GM19023 (cell line): ENCODE results near the gene PCDH9.
"Not testable (repeated sequence)": the region's sequence is repeated elsewhere in the genome, so short reads cannot be mapped to it uniquely, and the experiment has no call there.

Source experiments
- ATAC-seq: cut with Tn5 transposase; IDR thresholded peaks from one replicate; pipeline ENCODE4 v1.9.1; 2021; ENCODE audit warnings: mild to moderate bottlenecking, moderate library complexity; ENCODE audit not compliant: unreplicated experiment

Gene PCDH9

GRCh38 chr13:66624302-66624701 lies 605.8 kb downstream of the PCDH9 start:
- ATAC-seq, result no peak

DNA sequence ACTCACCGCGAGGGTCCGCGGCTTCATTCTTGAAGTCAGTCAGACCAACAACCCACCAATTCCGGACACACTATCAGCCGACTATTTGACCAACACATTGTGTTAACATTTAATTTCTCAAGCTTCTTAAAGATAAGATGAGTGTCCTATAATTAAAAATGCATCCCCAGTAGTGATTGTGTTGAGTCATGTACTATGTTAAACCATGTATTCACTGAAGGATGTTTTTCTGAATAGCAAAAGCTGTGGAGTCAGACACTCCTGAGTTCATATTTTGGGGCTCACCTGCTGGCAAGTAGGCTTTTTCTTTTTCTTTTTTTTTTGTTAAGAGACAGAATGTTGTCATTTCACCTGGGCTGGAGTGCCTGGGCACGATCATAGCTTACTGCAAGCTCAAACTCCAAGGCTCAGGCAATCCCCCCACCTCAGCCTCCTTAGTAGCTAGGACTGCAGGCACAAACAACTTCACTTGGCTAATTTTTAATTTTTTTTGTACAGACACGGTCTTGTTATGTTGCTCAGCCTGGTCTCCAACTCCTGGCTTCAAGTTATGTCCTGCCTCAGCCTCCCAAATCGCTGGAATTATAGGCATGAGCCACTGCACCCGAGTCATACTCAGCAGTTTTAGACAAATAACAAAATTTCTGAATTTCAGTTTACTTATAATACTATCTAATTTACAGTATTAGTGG lies 606.9 kb downstream of the PCDH9 start:
- ATAC-seq, result no peak

DNA sequence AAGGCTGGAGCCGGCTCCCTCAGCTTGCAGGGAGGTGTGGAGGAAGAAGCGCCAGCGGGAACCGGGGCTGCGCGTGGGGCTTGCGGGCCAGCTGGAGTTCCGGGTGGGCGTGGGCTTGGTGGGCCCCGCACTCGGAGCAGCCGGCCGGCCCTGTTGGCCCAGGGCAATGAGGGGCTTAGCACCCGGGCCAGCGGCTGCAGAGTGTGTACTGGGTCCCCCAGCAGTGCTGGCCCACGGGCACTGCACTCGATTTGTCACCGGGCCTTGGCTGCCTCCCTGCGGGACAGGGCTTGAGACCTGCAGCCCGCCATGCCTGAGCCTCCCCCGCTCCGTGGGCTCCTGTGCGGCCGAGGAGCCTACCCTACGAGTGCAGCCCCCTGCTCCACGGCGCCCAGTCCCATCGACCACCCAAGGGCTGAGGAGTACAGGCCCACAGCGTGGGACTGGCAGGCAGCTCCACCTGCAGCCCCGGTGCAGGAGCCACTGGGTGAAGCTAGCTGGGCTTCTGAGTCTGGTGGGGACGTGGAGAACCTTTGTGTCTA lies 608.2 kb downstream of the PCDH9 start:
- ATAC-seq, result not testable (repeated sequence)

- no peak for ATAC-seq
Observed at GRCh38 chr13:66618702-66619101, 611.4 kb downstream of the PCDH9 start.

GRCh38 chr13:66617786-66618185 lies 612.4 kb downstream of the PCDH9 start:
- no peak for ATAC-seq

DNA sequence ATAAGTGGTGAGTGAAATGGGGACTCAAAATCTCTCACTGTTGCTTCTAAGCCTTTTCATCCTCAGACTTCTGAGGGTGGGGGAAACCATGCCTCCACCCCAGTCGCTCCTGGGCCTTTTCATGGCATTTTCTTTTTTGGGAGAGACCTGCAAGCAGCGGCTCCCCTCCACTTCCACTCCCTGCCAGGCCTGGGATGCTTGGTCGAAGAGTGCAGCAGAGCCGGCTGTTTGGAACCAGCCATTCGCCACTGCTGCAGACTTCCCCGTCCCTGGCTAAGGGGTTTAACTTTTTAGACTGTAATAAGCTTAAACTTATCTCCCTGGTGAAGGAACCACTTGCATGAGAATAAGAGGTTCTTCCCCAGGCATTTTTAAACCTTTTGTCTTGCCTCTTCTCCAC lies 617.2 kb downstream of the PCDH9 start:
- no peak for ATAC-seq

DNA sequence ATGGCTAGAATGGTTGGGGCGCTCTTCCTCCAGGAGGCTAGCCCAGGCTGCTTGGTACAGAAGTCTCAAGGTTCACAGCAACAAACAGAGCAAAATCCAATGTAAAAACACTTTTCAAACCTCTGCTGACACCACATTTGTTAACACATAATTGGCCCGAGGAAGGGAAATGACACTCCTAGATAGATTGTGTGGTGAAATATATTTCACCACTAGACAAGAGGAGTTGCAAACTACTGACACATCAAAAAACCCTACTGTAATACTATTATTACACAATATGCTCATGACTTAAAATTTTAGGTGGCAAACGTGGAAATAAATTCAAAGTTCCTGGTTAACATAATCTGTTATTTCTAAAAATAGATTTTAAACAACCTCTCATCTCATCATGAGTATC lies 643.6 kb downstream of the PCDH9 start:
- no peak for ATAC-seq

- no peak for ATAC-seq
Observed at GRCh38 chr13:66585669-66586203, 644.4 kb downstream of the PCDH9 start.

DNA sequence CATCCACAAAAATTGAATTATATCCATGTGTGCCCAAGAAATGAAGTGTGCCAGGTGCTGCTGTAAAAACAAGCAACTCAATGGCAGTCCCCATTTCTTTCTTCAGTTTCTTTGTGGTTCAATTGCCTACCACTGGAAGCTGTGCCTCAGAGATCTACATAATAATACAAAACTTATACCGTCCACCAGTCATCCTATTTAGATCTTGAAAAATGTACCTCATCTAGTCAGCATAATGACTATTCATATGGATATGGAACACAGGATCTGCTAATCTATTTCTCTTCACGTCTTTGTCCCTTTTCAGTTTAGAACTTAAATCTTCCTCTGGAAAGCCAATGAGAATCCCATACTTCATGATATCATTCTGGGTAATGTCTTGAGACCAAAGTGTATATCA lies 648.5 kb downstream of the PCDH9 start:
- no peak for ATAC-seq

DNA sequence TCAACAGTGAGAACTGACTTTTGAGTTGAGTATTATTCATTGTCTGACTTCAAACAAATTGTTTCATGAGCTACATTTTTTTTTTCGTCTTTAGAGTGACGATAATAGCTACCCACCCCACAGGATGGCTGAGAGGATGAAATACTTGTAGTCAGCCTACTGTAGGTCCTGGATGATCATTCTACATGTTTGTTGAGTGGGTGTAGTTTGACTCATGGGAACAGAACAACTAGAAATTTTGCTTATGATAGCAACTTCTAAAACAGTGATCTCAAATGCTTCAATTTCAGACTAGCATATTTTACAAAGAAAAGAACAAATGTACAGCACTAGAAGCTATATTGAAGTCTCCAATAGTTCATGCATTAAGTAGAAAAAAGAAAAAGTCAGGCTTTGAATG lies 651.8 kb downstream of the PCDH9 start:
- ATAC-seq, result no peak

DNA sequence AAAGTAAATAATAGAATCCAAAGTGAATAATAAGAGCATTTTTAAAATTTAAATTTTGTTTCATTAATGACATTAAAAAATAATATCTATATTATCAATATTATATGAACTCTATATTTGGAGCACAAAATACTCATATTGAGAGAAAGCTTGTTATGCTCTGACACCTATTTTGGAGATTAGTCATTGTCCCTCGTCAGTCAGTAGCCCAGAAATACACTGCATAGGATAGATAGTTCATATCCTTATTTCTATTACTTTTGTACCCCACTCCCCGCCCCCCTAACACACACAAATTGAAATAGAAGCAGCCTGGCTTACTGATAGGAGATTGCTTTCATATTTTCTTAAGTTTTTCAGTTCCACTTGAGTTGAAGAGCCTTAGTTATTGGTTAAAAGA lies 652.8 kb downstream of the PCDH9 start:
- no peak for ATAC-seq

DNA sequence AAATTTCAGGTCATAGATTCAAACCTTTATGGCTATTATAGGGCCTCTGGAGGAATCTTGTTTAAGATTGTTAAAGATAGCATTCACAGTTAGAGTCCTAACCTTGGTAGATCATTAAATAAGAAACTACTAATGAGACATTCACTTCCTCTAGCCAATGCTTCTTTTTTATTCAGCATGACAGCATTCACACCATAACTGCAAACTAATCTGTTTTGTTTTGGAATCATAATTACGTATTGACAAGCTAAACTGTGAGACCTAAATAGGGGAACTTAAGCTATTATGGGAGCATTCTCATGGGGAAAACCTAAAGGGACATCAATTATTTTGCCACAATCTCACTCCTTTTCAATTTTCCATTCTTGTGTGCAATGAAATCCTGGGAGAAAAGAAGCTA lies 653.8 kb downstream of the PCDH9 start:
- ATAC-seq, result no peak

DNA sequence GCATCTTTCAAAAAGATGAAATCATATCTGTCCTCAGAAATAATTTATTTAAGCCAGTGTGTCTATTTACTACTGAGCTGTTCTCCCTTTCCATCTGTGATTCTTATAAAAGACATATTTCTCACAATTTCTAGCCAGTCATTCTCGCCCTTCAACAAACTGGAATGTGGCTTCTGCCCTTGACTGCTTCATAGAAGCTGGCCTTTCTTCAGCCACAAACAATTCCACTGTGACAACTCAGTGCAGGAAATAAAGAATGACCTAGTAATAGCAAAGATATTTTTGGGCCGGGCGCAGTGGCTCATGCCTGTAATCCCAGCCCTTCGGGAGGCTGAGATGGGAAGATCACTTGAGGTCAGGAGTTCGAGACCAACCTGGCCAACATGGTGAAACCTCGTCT lies 655.5 kb downstream of the PCDH9 start:
- no peak for ATAC-seq

GRCh38 chr13:66567899-66568612 lies 662.1 kb downstream of the PCDH9 start:
- no peak for ATAC-seq

- no peak for ATAC-seq
Observed at GRCh38 chr13:66565279-66565678, 664.9 kb downstream of the PCDH9 start.

- ATAC-seq, result no peak
Observed at GRCh38 chr13:66563076-66563475, 667.1 kb downstream of the PCDH9 start.

DNA sequence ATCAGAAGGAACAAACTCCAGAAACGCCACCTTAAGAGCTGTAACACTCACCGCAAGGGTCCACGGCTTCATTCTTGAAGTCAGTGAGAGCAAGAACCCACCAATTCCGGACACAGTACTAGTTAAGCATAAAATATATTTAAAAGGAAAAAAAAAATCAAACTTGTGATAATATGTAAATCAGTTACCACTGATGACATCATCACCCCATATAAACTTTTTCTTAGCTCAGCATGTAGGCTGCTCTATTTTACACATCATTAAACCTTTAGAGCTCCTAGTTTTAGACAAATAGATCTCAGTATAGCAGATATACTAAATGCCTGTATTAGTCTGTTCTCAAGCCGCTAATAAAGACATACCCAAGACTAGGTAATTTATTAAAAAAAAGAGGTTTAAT lies 668.1 kb downstream of the PCDH9 start:
- ATAC-seq, result no peak

- ATAC-seq, result no peak
Observed at GRCh38 chr13:66560991-66561390, 669.1 kb downstream of the PCDH9 start.

DNA sequence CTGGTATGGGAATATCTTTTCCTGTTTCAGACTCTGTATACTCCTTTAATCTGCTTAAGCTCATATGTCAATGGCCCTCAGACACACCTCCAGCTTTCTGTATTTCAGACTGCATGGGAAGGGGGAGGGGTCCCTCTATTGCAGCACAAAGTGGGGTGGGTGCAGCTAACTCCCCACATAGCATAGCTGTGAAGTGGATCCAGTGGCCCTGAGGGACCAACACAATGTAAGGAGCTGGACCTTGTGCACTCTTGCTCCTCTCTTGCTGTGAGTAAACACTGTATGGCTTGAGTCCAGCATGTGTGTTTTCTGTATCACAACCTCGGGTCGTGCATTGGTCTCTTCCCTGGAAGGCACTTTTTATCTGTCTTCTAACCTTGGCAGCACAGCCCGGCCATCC lies 669.9 kb downstream of the PCDH9 start:
- no peak for ATAC-seq

DNA sequence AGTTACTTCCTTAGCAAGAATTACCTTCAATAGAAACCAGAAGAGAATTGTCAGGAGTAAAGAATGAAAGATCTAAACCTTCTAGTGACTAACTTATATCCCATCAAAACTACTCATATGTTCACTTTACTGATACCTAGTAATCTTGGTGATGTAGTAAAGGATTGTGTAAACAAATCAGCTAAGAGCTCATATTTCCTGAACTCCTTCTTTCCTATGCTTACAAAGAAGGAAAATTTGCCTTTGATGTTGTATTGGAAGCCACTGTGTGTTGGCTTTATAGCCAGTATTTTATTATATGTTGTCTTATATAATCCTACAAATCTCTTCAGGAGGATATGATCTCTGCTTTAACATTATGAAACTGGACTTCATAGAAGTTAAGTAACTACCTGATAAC lies 671.0 kb downstream of the PCDH9 start:
- ATAC-seq, result no peak

GRCh38 chr13:66558506-66558905 lies 671.6 kb downstream of the PCDH9 start:
- ATAC-seq, result no peak

- no peak for ATAC-seq
Observed at GRCh38 chr13:66557357-66557756, 672.8 kb downstream of the PCDH9 start.
